H9 (cell line): ENCODE data around the gene PLD3. TPM values are rescaled to one million over a fixed set of nuclear protein-coding genes. Genes with fewer than 3 reads are reported as not detected.

Experiments used
- DNase-seq: peaks from one replicate; pipeline ENCODE4 v3.0.0-alpha.2; 2017
- H2AFZ ChIP-seq: one replicate; pipeline ENCODE4 v1.6.1; 2013; ENCODE audit warnings: mild to moderate bottlenecking, low read length, control low read depth, moderate library complexity
- H2AK5ac ChIP-seq: 2 replicates; pipeline ENCODE4 v1.6.1; 2013; ENCODE audit warnings: low read length, control low read depth, mixed read lengths; ENCODE audit not compliant: insufficient read length
- H2BK120ac ChIP-seq: one replicate; pipeline ENCODE4 v1.6.1; 2013; ENCODE audit warnings: low read depth, mild to moderate bottlenecking, low read length, control low read depth, inconsistent platforms; ENCODE audit not compliant: poor library complexity, severe bottlenecking
- H2BK12ac ChIP-seq: 2 replicates; pipeline ENCODE4 v1.6.1; 2013; ENCODE audit warnings: low read length, control low read depth, mixed read lengths, low read depth; ENCODE audit not compliant: insufficient read length
- H2BK15ac ChIP-seq: 2 replicates; pipeline ENCODE4 v1.6.1; 2013; ENCODE audit warnings: low read depth, low read length, control low read depth
- H2BK20ac ChIP-seq: one replicate; pipeline ENCODE4 v1.6.1; 2013; ENCODE audit warnings: low read depth, mild to moderate bottlenecking, low read length, control low read depth, inconsistent platforms; ENCODE audit not compliant: poor library complexity, severe bottlenecking
- H2BK5ac ChIP-seq: 2 replicates; pipeline ENCODE4 v1.6.1; 2013; ENCODE audit warnings: low read length, control low read depth, mixed read lengths; ENCODE audit not compliant: insufficient read length
- H3K14ac ChIP-seq: 2 replicates; pipeline ENCODE4 v1.6.1; 2013; ENCODE audit warnings: low read length, control low read depth; ENCODE audit not compliant: insufficient read depth
- H3K18ac ChIP-seq: 2 replicates; pipeline ENCODE4 v1.6.1; 2013; ENCODE audit warnings: low read depth, mild to moderate bottlenecking, mixed read lengths, low read length, control low read depth; ENCODE audit not compliant: insufficient read length
- H3K23ac ChIP-seq: 2 replicates; pipeline ENCODE4 v1.6.1; 2013; ENCODE audit warnings: low read length, control low read depth, mixed read lengths, low read depth; ENCODE audit not compliant: insufficient read length
- H3K23me2 ChIP-seq: 2 replicates; pipeline ENCODE4 v1.6.1; 2013; ENCODE audit warnings: low read depth, mild to moderate bottlenecking, mixed read lengths, low read length, control low read depth; ENCODE audit not compliant: insufficient read length, poor library complexity, severe bottlenecking
- H3K27ac ChIP-seq: 2 replicates; pipeline ENCODE4 v1.5.1; 2013; ENCODE audit warnings: low read length, control low read depth, mixed read lengths, low read depth; ENCODE audit not compliant: insufficient read length
- H3K27me3 ChIP-seq: 2 replicates; pipeline ENCODE4 v1.6.1; 2013; ENCODE audit warnings: low read length, control low read depth, inconsistent platforms; ENCODE audit not compliant: insufficient read depth
- H3K4ac ChIP-seq: 2 replicates; pipeline ENCODE4 v1.6.1; 2013; ENCODE audit warnings: low read depth, mild to moderate bottlenecking, control low read depth, inconsistent platforms, low read length, moderate library complexity
- H3K4me1 ChIP-seq: 2 replicates; pipeline ENCODE4 v1.6.1; 2013; ENCODE audit warnings: low read length, control low read depth, inconsistent platforms; ENCODE audit not compliant: insufficient read depth
- H3K4me2 ChIP-seq: 2 replicates; pipeline ENCODE4 v1.6.1; 2013; ENCODE audit warnings: low read length, control low read depth, mixed read lengths; ENCODE audit not compliant: insufficient read length, insufficient read depth
- H3K56ac ChIP-seq: 2 replicates; pipeline ENCODE4 v1.6.1; 2013; ENCODE audit warnings: low read depth, mild to moderate bottlenecking, mixed read lengths, low read length, control low read depth; ENCODE audit not compliant: insufficient read length
- H3K79me1 ChIP-seq: 2 replicates; pipeline ENCODE4 v1.6.1; 2013; ENCODE audit warnings: low read depth, mild to moderate bottlenecking, moderate library complexity, low read length, control low read depth, inconsistent platforms; ENCODE audit not compliant: insufficient read depth, poor library complexity, severe bottlenecking
- H3K79me2 ChIP-seq: 2 replicates; pipeline ENCODE4 v1.6.1; 2013; ENCODE audit warnings: low read length, control low read depth, inconsistent platforms; ENCODE audit not compliant: insufficient read depth
- H3K9ac ChIP-seq: 2 replicates; pipeline ENCODE4 v1.6.1; 2013; ENCODE audit warnings: low read length, control low read depth, mixed read lengths; ENCODE audit not compliant: insufficient read length; ENCODE audit errors: extremely low read depth
- H3K9me3 ChIP-seq: one replicate; pipeline ENCODE4 v1.6.1; 2013; ENCODE audit warnings: low read depth, low read length, inconsistent platforms; ENCODE audit not compliant: control insufficient read depth
- H3T11ph ChIP-seq: one replicate; pipeline ENCODE4 v1.6.1; 2013; ENCODE audit warnings: mild to moderate bottlenecking, low read length, control low read depth, inconsistent platforms
- H4K20me1 ChIP-seq: one replicate; pipeline ENCODE4 v1.6.1; 2013; ENCODE audit not compliant: control insufficient read depth, insufficient read length, insufficient read depth
- H4K5ac ChIP-seq: 2 replicates; pipeline ENCODE4 v1.6.1; 2013; ENCODE audit warnings: low read depth, mild to moderate bottlenecking, mixed read lengths, low read length, control low read depth; ENCODE audit not compliant: insufficient read length
- H4K8ac ChIP-seq: replicated peaks from 2 replicates; pipeline ENCODE4 v1.6.1; 2013; ENCODE audit warnings: low read length, control low read depth, mixed read lengths, low read depth; ENCODE audit not compliant: insufficient read length
- H4K91ac ChIP-seq: 2 replicates; pipeline ENCODE4 v1.6.1; 2013; ENCODE audit warnings: low read depth, mild to moderate bottlenecking, moderate library complexity, mixed read lengths, low read length, control low read depth; ENCODE audit not compliant: insufficient read length
- H3K27ac Mint-ChIP-seq, 3 experiments: 2 replicates in 2 of 3; 3 replicates in 1 of 3; pipeline ENCODE4 v1.8.0; 2020 to 2021; ENCODE audit warnings: mixed read lengths in 3 of 3, mild to moderate bottlenecking in 1 of 3, moderate library complexity in 1 of 3
- H3K27me3 Mint-ChIP-seq: 2 replicates; pipeline ENCODE4 v1.8.0; 2021; ENCODE audit warnings: low read depth, mild to moderate bottlenecking, moderate library complexity, mixed read lengths
- H3K36me3 Mint-ChIP-seq, 3 experiments: 2 replicates in 2 of 3; 3 replicates in 1 of 3; pipeline ENCODE4 v1.8.0; 2020 to 2021; ENCODE audit warnings: low read depth in 3 of 3, mixed read lengths in 3 of 3; ENCODE audit not compliant: insufficient read depth in 1 of 3
- H3K4me1 Mint-ChIP-seq, 2 experiments: 2 replicates each; pipeline ENCODE4 v1.8.0; 2020; ENCODE audit warnings: mixed read lengths in 2 of 2
- H3K4me3 Mint-ChIP-seq, 2 experiments: 2 replicates in 1 of 2; 3 replicates in 1 of 2; pipeline ENCODE4 v1.8.0; 2020 to 2021; ENCODE audit warnings: mild to moderate bottlenecking in 2 of 2, mixed read lengths in 2 of 2, moderate library complexity in 1 of 2
- H3K9me3 Mint-ChIP-seq, 2 experiments: 2 replicates in 1 of 2; 3 replicates in 1 of 2; pipeline ENCODE4 v1.8.0; 2020; ENCODE audit warnings: mild to moderate bottlenecking in 2 of 2, mixed read lengths in 2 of 2, moderate library complexity in 1 of 2
- CTCF ChIP-seq: fragments of 200-600 bp; sonication (generic); conservative IDR thresholded peaks from 3 replicates; pipeline ENCODE4 v1.8.0; 2021; ENCODE audit warnings: antibody characterized with exemption, mild to moderate bottlenecking
- WGBS: extraction: QIAGEN DNeasy Blood & Tissue Kit; methylation state at CpG from one replicate; pipeline ENCODE4 v1.1.7; 2013; ENCODE audit warnings: missing lambda C conversion rate, low lambda C conversion rate, mixed read lengths; ENCODE audit not compliant: insufficient read length; ENCODE audit errors: extremely low coverage; 5-methylcytosine and 5-hydroxymethylcytosine counted together
- total RNA-seq: library from RNA; stranded (reverse); gene quantifications from 2 replicates; pipeline ENCODE4 v1.2.1, GENCODE V29; 2021

PLD3 gene
- total RNA-seq, 1 experiment from 2014 or later = 194 TPM

- no peak overlapping the region for H3K18ac ChIP-seq
- no peak overlapping the region for H4K5ac ChIP-seq
- H3K79me2 ChIP-seq = no peaks in the 10 kb centered on the region
- H3K9me3 ChIP-seq = no peaks in the 10 kb centered on the region
- no peak for DNase-seq
- Mint-ChIP-seq H3K27ac (peak overlapping the region; percentile 7 to 92 (median 34); a peak in 4 of 7 replicates), H3K4me1 (peaks cover 4 to 7% of the 10 kb centered on the region in 2 experiments), H3K9me3 (no peaks in the 10 kb centered on the region), H3K27me3 (peaks cover 10% of the 10 kb centered on the region; the same call in 1 of the 2 replicates), H3K4me3 (no peak overlapping the region), H3K36me3 (peaks cover 0 to 7% (median 0%) of the 10 kb centered on the region in 3 experiments; a peak in 2 of 7 replicates)
- TF ChIP-seq CTCF = no peak
- no peak overlapping the region for H2AK5ac ChIP-seq
- no CpG with 5 or more reads among the region's 28 CpGs for WGBS
- H3K27ac ChIP-seq = no peak overlapping the region
- H3K4me2 ChIP-seq = no peak overlapping the region
- no peak overlapping the region for H2BK12ac ChIP-seq
- H3K14ac ChIP-seq = no peak overlapping the region
- no peak overlapping the region for H3K56ac ChIP-seq
- no peak overlapping the region for H4K8ac ChIP-seq
- H2AFZ ChIP-seq = no peak overlapping the region
- no peaks in the 10 kb centered on the region for H3K79me1 ChIP-seq
- no peaks in the 10 kb centered on the region for H3K4me1 ChIP-seq
- H2BK20ac ChIP-seq = no peak overlapping the region
- no peak overlapping the region for H3K4ac ChIP-seq
- no peak overlapping the region for H3K23ac ChIP-seq
- H3K27me3 ChIP-seq = no peaks in the 10 kb centered on the region
- H3K23me2 ChIP-seq = no peaks in the 10 kb centered on the region
- peaks cover 2% of the 10 kb centered on the region for H4K20me1 ChIP-seq
- no peak overlapping the region for H2BK120ac ChIP-seq
- H2BK5ac ChIP-seq = no peak overlapping the region
- H2BK15ac ChIP-seq = no peak overlapping the region
- H3T11ph ChIP-seq = no peak overlapping the region
- H4K91ac ChIP-seq = no peak overlapping the region
- H3K9ac ChIP-seq = no peak overlapping the region
Measured at GRCh38 chr19:40383668-40384248, 35.3 kb downstream of the PLD3 start.
